RWPE1 (cell line): ENCODE results near the gene HSD3B7.

Experiments used
- CTCF ChIA-PET: fragments of 350-600 bp; sonication (Branson Sonifier 250); formaldehyde crosslinking; extraction: SDS; loops from one replicate; lab custom pipeline; 2021; lab: Yijun Ruan, JAX
- POLR2A ChIA-PET: fragments of 400-600 bp; formaldehyde crosslinking; extraction: SDS; loops from one replicate; lab custom pipeline; 2020; ENCODE audit warnings: antibody characterized with exemption; ENCODE audit not compliant: low non-redundant PET; lab: Yijun Ruan, JAX
- DNase-seq: peaks from one replicate; pipeline ENCODE4 v3.0.0; 2012; ENCODE audit warnings: low spot score
- H3K27ac ChIP-seq: fragments of 450-650 bp; 2 replicates; pipeline ENCODE4 v1.5.1; 2017
- TF ChIP-seq, protein P1 (sequence below): fragments of 450-650 bp; conservative IDR thresholded peaks from 2 replicates; pipeline ENCODE4 v1.5.1; 2017; ENCODE audit warnings: low read depth, mild to moderate bottlenecking

HSD3B7 gene

DNA sequence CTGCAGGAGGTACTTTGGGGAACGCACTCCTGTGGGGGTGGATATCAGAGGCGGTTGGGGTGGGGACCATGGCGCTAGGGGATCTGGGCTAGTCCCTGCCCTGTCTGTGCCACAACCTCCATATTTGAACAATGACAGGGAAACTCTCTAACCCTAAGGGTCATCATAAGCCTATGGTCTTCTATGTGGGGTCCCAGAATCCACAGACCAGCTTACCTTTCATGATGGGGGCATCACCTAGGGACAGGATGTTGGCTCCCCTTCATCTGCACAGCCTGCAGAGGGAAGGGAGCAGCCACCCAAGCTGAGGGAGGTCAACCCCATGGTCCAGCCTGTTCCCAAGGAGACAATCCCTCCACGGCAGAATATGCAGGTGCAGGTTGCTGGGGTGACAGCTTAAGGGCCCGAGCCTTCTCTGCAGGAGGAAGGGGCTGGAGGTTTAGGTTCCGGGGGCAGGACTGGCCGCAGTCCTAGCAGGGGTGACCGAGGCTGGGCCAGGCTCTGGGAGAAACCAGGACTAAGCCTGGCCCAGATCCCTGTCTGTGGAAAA is 34.4 kb upstream of the HSD3B7 start:
- CTCF ChIA-PET: interaction anchor here (1.1 to 1.7 kb wide), 2 partner anchors 9 to 49 kb away, joined by 4 to 11 read pairs; no protein-coding TSS in a partner anchor
- TF ChIP-seq, protein P1, sequence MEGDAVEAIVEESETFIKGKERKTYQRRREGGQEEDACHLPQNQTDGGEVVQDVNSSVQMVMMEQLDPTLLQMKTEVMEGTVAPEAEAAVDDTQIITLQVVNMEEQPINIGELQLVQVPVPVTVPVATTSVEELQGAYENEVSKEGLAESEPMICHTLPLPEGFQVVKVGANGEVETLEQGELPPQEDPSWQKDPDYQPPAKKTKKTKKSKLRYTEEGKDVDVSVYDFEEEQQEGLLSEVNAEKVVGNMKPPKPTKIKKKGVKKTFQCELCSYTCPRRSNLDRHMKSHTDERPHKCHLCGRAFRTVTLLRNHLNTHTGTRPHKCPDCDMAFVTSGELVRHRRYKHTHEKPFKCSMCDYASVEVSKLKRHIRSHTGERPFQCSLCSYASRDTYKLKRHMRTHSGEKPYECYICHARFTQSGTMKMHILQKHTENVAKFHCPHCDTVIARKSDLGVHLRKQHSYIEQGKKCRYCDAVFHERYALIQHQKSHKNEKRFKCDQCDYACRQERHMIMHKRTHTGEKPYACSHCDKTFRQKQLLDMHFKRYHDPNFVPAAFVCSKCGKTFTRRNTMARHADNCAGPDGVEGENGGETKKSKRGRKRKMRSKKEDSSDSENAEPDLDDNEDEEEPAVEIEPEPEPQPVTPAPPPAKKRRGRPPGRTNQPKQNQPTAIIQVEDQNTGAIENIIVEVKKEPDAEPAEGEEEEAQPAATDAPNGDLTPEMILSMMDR: no peak
- no peak for DNase-seq
- POLR2A ChIA-PET: no interaction called here
- peak overlapping the region; percentile 98 for H3K27ac ChIP-seq

DNA sequence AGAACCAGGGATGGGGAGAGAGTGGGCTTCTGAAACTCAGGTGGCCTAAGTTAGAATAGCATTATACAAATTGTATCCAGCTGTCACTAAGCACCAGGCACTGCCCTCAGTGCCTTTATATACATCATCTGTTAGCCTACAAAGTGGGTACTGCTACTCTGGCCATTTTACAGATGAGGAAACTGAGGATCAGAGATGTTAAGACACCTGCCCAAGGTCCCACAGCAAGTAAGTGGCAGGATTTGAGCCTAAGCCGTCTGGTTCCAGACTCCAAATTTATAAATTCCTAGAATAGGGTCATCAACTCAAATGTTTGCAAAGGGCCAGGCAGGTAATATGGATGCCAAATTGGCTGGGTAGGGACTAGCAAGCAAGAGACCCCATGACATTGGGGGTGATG is 33.8 kb upstream of the HSD3B7 start:
- TF ChIP-seq, protein P1: no peak
- CTCF ChIA-PET: interaction anchor here (1.7 kb wide), 1 partner anchor 10 kb away, joined by 11 read pairs; no protein-coding TSS in a partner anchor
- DNase-seq: no peak
- POLR2A ChIA-PET: no interaction called here
- H3K27ac ChIP-seq: peak overlapping the region; percentile 98

DNA sequence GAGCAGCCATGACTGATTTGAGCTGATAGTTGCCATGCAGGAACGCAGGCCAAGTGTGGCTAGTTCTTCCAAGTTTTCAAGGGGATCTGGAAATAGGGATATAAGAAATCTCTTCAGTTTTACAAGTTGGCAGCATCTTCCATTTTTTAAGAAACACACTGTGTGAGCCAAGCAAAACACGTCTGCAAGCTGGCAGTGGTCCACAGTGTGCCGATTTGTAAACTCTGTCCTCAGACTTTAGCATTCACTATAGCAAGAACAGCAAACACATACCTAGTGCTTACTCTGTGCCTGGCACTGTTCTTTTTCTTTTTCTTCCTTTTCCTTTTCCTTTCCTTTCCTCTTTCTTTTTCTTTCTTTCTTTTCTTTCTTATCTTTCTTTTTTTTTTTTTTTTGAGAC is 33.3 kb upstream of the HSD3B7 start:
- TF ChIP-seq, protein P1: no peak
- CTCF ChIA-PET: interaction anchor here (0.6 kb wide), 1 partner anchor 148 kb away, joined by 3 read pairs; no protein-coding TSS in a partner anchor
- POLR2A ChIA-PET: no interaction called here
- peak overlapping the region; percentile 98 for H3K27ac ChIP-seq
- DNase-seq: no peak

DNA sequence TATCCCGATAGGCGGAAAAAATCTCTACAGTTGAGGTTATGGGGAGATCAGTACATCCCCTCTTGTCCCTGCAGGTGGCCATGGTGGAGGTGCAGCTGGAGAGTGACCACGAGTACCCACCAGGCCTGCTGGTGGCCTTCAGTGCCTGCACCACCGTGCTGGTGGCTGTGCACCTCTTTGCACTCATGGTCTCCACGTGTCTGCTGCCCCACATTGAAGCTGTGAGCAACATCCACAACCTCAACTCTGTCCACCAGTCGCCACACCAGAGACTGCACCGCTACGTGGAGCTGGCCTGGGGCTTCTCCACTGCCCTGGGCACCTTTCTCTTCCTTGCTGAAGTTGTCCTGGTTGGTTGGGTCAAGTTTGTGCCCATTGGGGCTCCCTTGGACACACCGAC is 31.9 kb upstream of the HSD3B7 start:
- TF ChIP-seq, protein P1: no peak
- DNase-seq: no peak
- CTCF ChIA-PET: interaction anchor here (0.7 to 1.4 kb wide), 5 partner anchors 11 to 519 kb away, joined by 3 to 5 read pairs (median 4); partner anchors contain the start of genes HSD3B7 and TGFB1I1
- peak overlapping the region; percentile 98 for H3K27ac ChIP-seq
- POLR2A ChIA-PET: interaction anchor here (0.5 kb wide), 1 partner anchor 199 kb away, joined by 3 read pairs; no protein-coding TSS in a partner anchor

DNA sequence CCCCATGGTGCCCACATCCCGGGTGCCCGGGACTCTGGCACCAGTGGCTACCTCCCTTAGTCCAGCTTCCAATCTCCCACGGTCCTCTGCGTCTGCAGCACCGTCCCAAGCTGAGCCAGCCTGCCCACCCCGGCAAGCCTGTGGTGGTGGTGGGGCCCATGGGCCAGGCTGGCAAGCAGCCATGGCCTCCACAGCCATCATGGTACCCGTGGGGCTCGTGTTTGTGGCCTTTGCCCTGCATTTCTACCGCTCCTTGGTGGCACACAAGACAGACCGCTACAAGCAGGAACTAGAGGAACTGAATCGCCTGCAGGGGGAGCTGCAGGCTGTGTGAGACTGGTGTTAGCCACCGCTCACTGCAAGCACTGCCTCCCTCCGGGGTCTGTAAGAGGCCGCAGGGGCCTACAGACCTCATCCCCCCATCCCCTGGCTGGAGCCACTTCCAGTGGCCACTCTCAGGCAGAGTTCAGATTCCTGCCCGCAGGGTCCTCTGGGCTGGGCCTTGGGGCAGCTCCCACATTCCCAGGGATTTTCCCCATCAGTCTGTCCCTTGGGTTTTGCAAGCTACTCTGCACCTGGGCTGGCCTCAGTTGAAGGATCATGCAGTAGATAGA is 31.4 kb upstream of the HSD3B7 start:
- H3K27ac ChIP-seq: peak overlapping the region; percentile 98
- DNase-seq: no peak
- ChIA-PET CTCF (interaction anchor here (0.6 to 1.4 kb wide), 9 partner anchors 11 to 518 kb away, joined by 3 to 5 read pairs (median 4); partner anchors contain the start of genes HSD3B7 and TGFB1I1), POLR2A (no interaction called here)
- TF ChIP-seq, protein P1: peak; percentile 59; the same call in 1 of the 2 replicates

DNA sequence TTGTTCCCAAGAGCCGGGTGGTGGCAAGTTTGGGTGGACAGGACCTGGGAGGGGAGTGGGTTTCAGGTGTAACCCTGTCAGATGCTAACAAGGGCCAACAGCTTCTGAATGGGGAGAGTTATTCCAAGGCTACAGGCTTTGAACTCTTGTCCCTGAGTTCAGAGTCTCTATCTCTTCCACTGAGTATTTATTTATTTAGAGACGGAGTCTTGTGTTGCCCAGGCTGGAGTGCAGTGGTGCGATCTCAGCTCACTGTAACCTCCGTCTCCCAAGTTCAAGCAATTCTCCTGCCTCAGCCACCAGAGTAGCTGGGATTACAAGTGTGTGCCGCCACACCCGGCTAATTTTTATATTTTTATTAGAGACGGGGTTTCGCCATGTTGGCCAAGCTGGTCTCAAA is 30.0 kb upstream of the HSD3B7 start:
- CTCF ChIA-PET: interaction anchor here (1.4 kb wide), 1 partner anchor 30 kb away, joined by 4 read pairs; the partner anchor contains the start of gene HSD3B7
- TF ChIP-seq, protein P1: no peak
- POLR2A ChIA-PET: no interaction called here
- no peak for DNase-seq
- H3K27ac ChIP-seq: peak overlapping the region; percentile 98
